Mesendoderm (in vitro differentiated cells): ENCODE results near the gene CAMLG. TPM values are rescaled to one million over a fixed set of nuclear protein-coding genes. Genes with fewer than 3 reads are reported as not detected.

Experiments
- DNase-seq: peaks from one replicate; pipeline ENCODE4 v3.0.0; 2013
- H2AK5ac ChIP-seq: 2 replicates; pipeline ENCODE4 v1.6.1; 2013; ENCODE audit warnings: low read length, inconsistent platforms
- H2BK120ac ChIP-seq: 2 replicates; pipeline ENCODE4 v1.6.1; 2013; ENCODE audit warnings: low read depth, mild to moderate bottlenecking, low read length, moderate library complexity, mixed read lengths
- H2BK15ac ChIP-seq: replicated peaks from 2 replicates; pipeline ENCODE4 v1.6.1; 2013; ENCODE audit warnings: low read depth, mild to moderate bottlenecking, moderate library complexity
- H2BK5ac ChIP-seq: 2 replicates; pipeline ENCODE4 v1.6.1; 2013; ENCODE audit warnings: low read length, inconsistent platforms
- H3K18ac ChIP-seq: 2 replicates; pipeline ENCODE4 v1.6.1; 2013; ENCODE audit warnings: mild to moderate bottlenecking, low read length, mixed read lengths
- H3K23ac ChIP-seq: one replicate; pipeline ENCODE4 v1.6.1; 2013; ENCODE audit warnings: low read length
- H3K27ac ChIP-seq: 2 replicates; pipeline ENCODE4 v1.5.1; 2013; ENCODE audit warnings: low read depth, mild to moderate bottlenecking, inconsistent platforms, low read length, moderate library complexity
- H3K27me3 ChIP-seq: 2 replicates; pipeline ENCODE4 v1.6.1; 2013; ENCODE audit warnings: low read length, control low read depth, mild to moderate bottlenecking, inconsistent platforms; ENCODE audit not compliant: insufficient read depth, poor library complexity
- H3K36me3 ChIP-seq: 2 replicates; pipeline ENCODE4 v1.6.1; 2013; ENCODE audit warnings: low read length, inconsistent platforms; ENCODE audit not compliant: control insufficient read depth, insufficient read depth
- H3K4ac ChIP-seq: one replicate; pipeline ENCODE4 v1.6.1; 2013; ENCODE audit warnings: low read depth, mild to moderate bottlenecking, low read length, moderate library complexity
- H3K4me1 ChIP-seq: 2 replicates; pipeline ENCODE4 v1.6.1; 2013; ENCODE audit warnings: low read depth, low read length, inconsistent platforms; ENCODE audit not compliant: control insufficient read depth
- H3K4me2 ChIP-seq: 2 replicates; pipeline ENCODE4 v1.6.1; 2013; ENCODE audit warnings: low read length
- H3K4me3 ChIP-seq: 2 replicates; pipeline ENCODE4 v1.5.1; 2013; ENCODE audit warnings: mild to moderate bottlenecking, low read length
- H3K56ac ChIP-seq: one replicate; pipeline ENCODE4 v1.6.1; 2013; ENCODE audit warnings: low read length
- H3K79me1 ChIP-seq: 2 replicates; pipeline ENCODE4 v1.6.1; 2013; ENCODE audit warnings: low read length, inconsistent platforms
- H3K79me2 ChIP-seq: 2 replicates; pipeline ENCODE4 v1.6.1; 2013; ENCODE audit warnings: mild to moderate bottlenecking, low read length; ENCODE audit not compliant: control insufficient read depth, insufficient read depth
- H3K9ac ChIP-seq: 2 replicates; pipeline ENCODE4 v1.6.1; 2013; ENCODE audit warnings: low read length, inconsistent platforms
- H4K5ac ChIP-seq: one replicate; pipeline ENCODE4 v1.6.1; 2013; ENCODE audit warnings: low read length
- H4K8ac ChIP-seq: one replicate; pipeline ENCODE4 v1.6.1; 2013; ENCODE audit warnings: low read depth, mild to moderate bottlenecking, control low read depth, low read length, moderate library complexity
- WGBS: extraction: QIAGEN DNeasy Blood & Tissue Kit; methylation state at CpG from one replicate; pipeline ENCODE4 v1.1.7; 2013; ENCODE audit warnings: low lambda C conversion rate, missing lambda C conversion rate; ENCODE audit not compliant: insufficient coverage; ENCODE audit errors: extremely low coverage; 5-methylcytosine and 5-hydroxymethylcytosine counted together
- small RNA-seq: library from polyadenylated mRNA; stranded (forward); fragments of <200 nt; extraction: miRNeasy Mini kit (QIAGEN cat#:217004); gene quantifications from one replicate; pipeline ENCODE3, GENCODE V24; 2013; ENCODE audit not compliant: insufficient read depth

The CAMLG gene

GRCh38 chr5:134794819-134795218 lies 56.5 kb downstream of the CAMLG start:
- no peaks in the 10 kb centered on the region for H3K79me2 ChIP-seq
- H3K27ac ChIP-seq, result no peak overlapping the region
- H3K4ac ChIP-seq, result no peak overlapping the region
- H3K4me2 ChIP-seq, result no peak overlapping the region
- H3K36me3 ChIP-seq, result peaks cover 7% of the 10 kb centered on the region
- no peak overlapping the region for H3K4me3 ChIP-seq
- no peak overlapping the region for H2BK5ac ChIP-seq
- no peak overlapping the region for H2BK120ac ChIP-seq
- WGBS, result no CpG with 5 or more reads among the region's 8 CpGs
- no peak overlapping the region for H3K56ac ChIP-seq
- H3K18ac ChIP-seq, result no peak overlapping the region
- no peak for DNase-seq
- no peak overlapping the region for H4K8ac ChIP-seq
- no peak overlapping the region for H3K9ac ChIP-seq
- no peak overlapping the region for H2AK5ac ChIP-seq
- no peak overlapping the region for H2BK15ac ChIP-seq
- H3K79me1 ChIP-seq, result peaks cover 2% of the 10 kb centered on the region
- no peaks in the 10 kb centered on the region for H3K4me1 ChIP-seq
- H3K27me3 ChIP-seq, result no peaks in the 10 kb centered on the region
- no peak overlapping the region for H3K23ac ChIP-seq
- H4K5ac ChIP-seq, result no peak overlapping the region

- no CpG with 5 or more reads among the region's 5 CpGs for WGBS
- H3K56ac ChIP-seq, result no peak overlapping the region
- H3K23ac ChIP-seq, result no peak overlapping the region
- no peak overlapping the region for H3K4ac ChIP-seq
- no peak for DNase-seq
- no peaks in the 10 kb centered on the region for H3K27me3 ChIP-seq
- no peak overlapping the region for H3K4me3 ChIP-seq
- no peak overlapping the region for H3K9ac ChIP-seq
- H3K27ac ChIP-seq, result no peak overlapping the region
- H4K8ac ChIP-seq, result no peak overlapping the region
- peaks cover 7% of the 10 kb centered on the region for H3K36me3 ChIP-seq
- no peak overlapping the region for H2BK15ac ChIP-seq
- H2BK120ac ChIP-seq, result no peak overlapping the region
- H3K18ac ChIP-seq, result no peak overlapping the region
- H3K79me2 ChIP-seq, result no peaks in the 10 kb centered on the region
- no peak overlapping the region for H4K5ac ChIP-seq
- no peak overlapping the region for H3K4me2 ChIP-seq
- H2BK5ac ChIP-seq, result no peak overlapping the region
- H3K4me1 ChIP-seq, result no peaks in the 10 kb centered on the region
- H3K79me1 ChIP-seq, result peaks cover 2% of the 10 kb centered on the region
- no peak overlapping the region for H2AK5ac ChIP-seq
Observed at GRCh38 chr5:134798468-134798867, 60.1 kb downstream of the CAMLG start.

Small RNAs within 50 kb of the gene (small RNA-seq; reads per million reads assigned to genes)
- gene RNU6-1164P (not detected), gene RNU6-757P (not detected)
